ENCODE measurements around the gene RNASE8. TPM values are rescaled to one million over a fixed set of nuclear protein-coding genes. Genes with fewer than 3 reads are reported as not detected.

The RNASE8 gene
- total and polyA plus RNA-seq, 10 of the 15 experiments (the other 5 are each of a cell fraction or from before 2014, with no cell fraction given): not detected

DNA sequence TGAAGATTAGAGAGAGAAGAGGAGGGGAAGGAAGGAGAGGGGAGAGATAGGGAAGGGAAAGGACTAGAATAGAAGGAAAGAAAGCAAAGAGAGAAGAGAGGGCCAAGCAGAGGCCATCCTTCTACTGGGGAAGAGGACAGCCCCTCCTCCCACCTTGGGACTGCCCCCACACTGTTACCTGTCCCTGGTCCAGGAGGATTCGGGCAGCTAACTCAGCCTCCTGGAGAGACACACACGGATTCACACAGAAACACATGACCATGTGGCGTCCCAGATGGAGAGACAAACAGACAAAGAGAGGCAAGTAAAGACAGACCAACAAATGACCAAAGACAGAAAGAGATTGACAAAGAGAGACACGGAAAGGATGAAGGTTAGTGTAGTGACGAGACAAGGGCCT, 34.9 kb upstream of the RNASE8 start (continued):
- TF ChIP-seq PBX3 (IDR thresholded peaks at IDR 0.05; ENCODE audit: insufficient replicate concordance, low read depth, low read length) (no peak), ESRRA (IDR thresholded peaks at IDR 0.05; ENCODE audit: low read length) (no peak)

DNA sequence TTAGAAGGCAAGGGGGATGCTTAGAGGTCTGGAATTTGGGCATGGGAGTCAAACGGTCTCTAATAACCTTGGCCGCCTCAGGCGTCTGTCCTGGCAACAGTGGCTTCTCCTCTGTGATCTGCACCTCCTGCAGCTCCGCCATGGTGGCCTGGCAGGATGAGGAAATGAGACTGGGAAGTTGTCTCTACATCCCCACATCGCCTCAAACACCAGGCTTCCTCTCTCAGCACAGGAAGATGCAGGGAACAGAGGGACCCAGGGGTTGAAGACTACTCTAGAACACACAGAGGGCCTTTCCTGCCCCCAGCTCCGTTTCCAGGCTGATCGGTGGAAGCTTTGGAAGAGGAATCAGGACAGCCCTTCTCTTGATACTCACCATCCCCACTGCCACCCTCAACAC, 34.4 kb upstream of the RNASE8 start:
- DNase-seq (ENCODE audit: low read depth, low spot score): no peak
- WGBS (ENCODE audit: insufficient coverage, insufficient replicate concordance, low lambda C conversion rate, missing lambda C conversion rate): 27% methylated on average over 7 of the region's 7 CpGs
- FAIRE-seq: no peak
- ChIA-PET RAD21 (ENCODE audit: unreplicated experiment) (no interaction called here), CTCF (interaction anchor here (1.1 to 1.9 kb wide), 4 partner anchors 9 to 70 kb away, joined by 3 to 6 read pairs (median 3); no protein-coding TSS in a partner anchor), POLR2A (no interaction called here), SMC1A (ENCODE audit: uncharacterized antibody, unreplicated experiment) (interaction anchor here (1.3 kb wide), 1 partner anchor 9 kb away, joined by 4 read pairs; no protein-coding TSS in a partner anchor)
- H3K27me3 ChIP-seq (replicated peaks in 1 of 2; ENCODE audit: control insufficient read depth in 2 of 2, insufficient read depth in 2 of 2, low read length in 1 of 2): peaks cover 15 to 19% of the 10 kb centered on the region in 2 experiments
- H2AFZ ChIP-seq (ENCODE audit: control insufficient read depth, low read depth, low read length): no peak overlapping the region
- H3K9me3 ChIP-seq (replicated peaks; ENCODE audit: control insufficient read depth, insufficient read depth, low read length): no peaks in the 10 kb centered on the region
- no TSS peak for BruUV-seq (replicated peaks)
- intact Hi-C loops (cut with micrococcal nuclease; ENCODE audit: unreplicated experiment): no loop called here
- H3K4me1 ChIP-seq (ENCODE audit: control insufficient read depth, insufficient read depth, low read length): peaks cover 4% of the 10 kb centered on the region; the same call in 1 of the 2 replicates
- ATAC-seq: no peak
- no peak overlapping the region for H3K4me3 ChIP-seq
- H4K20me1 ChIP-seq (ENCODE audit: control insufficient read depth, insufficient read depth): no peaks in the 10 kb centered on the region
- H3K36me3 ChIP-seq (ENCODE audit: control insufficient read depth in 2 of 2, insufficient read depth in 2 of 2, low read length in 1 of 2): no peaks in the 10 kb centered on the region
- no peak overlapping the region for H3K4me2 ChIP-seq (ENCODE audit: control insufficient read depth, insufficient read depth)
- in situ Hi-C loops (cut with MboI): no loop called here
- H3K9ac ChIP-seq (ENCODE audit: control insufficient read depth, insufficient read depth, low read length): no peak overlapping the region
- H3K79me2 ChIP-seq (ENCODE audit: control insufficient read depth, insufficient read depth, low read length): no peaks in the 10 kb centered on the region
- no peak overlapping the region for H3K27ac ChIP-seq (ENCODE audit: control insufficient read depth, insufficient read depth)
- no peak for TF ChIP-seq ZNF622 (IDR thresholded peaks at IDR 0.05)
- no peak for TF ChIP-seq CREM (IDR thresholded peaks at IDR 0.05; ENCODE audit: low read depth)
- no peak for TF ChIP-seq ZNF207 (IDR thresholded peaks at IDR 0.05; ENCODE audit: borderline replicate concordance)
- no peak for TF ChIP-seq JUND (IDR thresholded peaks at IDR 0.05; ENCODE audit: low read depth, low read length)
- no peak for TF ChIP-seq SUZ12 (IDR thresholded peaks at IDR 0.05; ENCODE audit: unreplicated experiment)
- no peak for TF ChIP-seq FOXK2 (IDR thresholded peaks at IDR 0.05)

All from GM12878 (cell line).